Measurements from ENCODE around the gene MYD88. TPM values are rescaled to one million over a fixed set of nuclear protein-coding genes. Genes with fewer than 3 reads are reported as not detected.

Gene MYD88
- total RNA-seq, 1 experiment from 2014 or later = 17.7 TPM

DNA sequence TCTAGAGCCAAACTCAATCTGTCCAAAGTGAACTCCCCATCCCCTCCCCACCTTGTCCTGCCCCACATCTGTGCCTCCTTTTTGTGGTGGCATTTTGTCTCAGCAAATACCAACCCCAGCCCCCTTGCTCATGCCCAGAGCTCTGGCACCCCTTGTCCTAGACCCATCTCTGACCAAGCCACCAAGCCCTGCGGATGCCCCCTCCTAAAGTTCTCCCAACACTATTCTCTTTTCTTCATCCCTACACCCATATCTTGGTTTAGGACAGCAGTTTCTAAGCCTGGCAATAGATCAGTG lies 19.3 kb upstream of the MYD88 start:
- Histone ChIP-seq H3K27me3 (ENCODE audit: low read length) (no peaks in the 10 kb centered on the region), H4K20me1 (ENCODE audit: low read length) (no peaks in the 10 kb centered on the region), H2AFZ (ENCODE audit: low read length) (no peak overlapping the region), H3K4me2 (ENCODE audit: low read length) (no peak overlapping the region), H3K4me1 (ENCODE audit: insufficient read depth, low read length) (peaks cover 9% of the 10 kb centered on the region), H3K79me2 (ENCODE audit: low read length) (no peaks in the 10 kb centered on the region), H3K9me3 (ENCODE audit: low read length) (no peaks in the 10 kb centered on the region), H3K36me3 (ENCODE audit: low read depth, low read length) (peaks cover 38% of the 10 kb centered on the region), H3K27ac (ENCODE audit: low read length) (no peak overlapping the region), H3K4me3 (ENCODE audit: low read length) (no peak overlapping the region), H3K9me2 (replicated peaks; ENCODE audit: low read length) (no peaks in the 10 kb centered on the region), H3K9ac (ENCODE audit: low read length) (no peak overlapping the region), H3F3A (ENCODE audit: low read length, unreplicated experiment) (no peaks in the 10 kb centered on the region)
- ATAC-seq (no peak), DNase-seq (no peak)
- CTCF ChIA-PET = no interaction called here
- POLR2A ChIA-PET (ENCODE audit: unreplicated experiment) = no interaction called here
- no TSS peak for BruUV-seq (replicated peaks)
- intact Hi-C loops (cut with micrococcal nuclease) = loop anchor here (5.0 kb wide), 1 partner anchor 228 kb away; the partner anchor contains the start of gene XYLB
- TF ChIP-seq, protein P1, sequence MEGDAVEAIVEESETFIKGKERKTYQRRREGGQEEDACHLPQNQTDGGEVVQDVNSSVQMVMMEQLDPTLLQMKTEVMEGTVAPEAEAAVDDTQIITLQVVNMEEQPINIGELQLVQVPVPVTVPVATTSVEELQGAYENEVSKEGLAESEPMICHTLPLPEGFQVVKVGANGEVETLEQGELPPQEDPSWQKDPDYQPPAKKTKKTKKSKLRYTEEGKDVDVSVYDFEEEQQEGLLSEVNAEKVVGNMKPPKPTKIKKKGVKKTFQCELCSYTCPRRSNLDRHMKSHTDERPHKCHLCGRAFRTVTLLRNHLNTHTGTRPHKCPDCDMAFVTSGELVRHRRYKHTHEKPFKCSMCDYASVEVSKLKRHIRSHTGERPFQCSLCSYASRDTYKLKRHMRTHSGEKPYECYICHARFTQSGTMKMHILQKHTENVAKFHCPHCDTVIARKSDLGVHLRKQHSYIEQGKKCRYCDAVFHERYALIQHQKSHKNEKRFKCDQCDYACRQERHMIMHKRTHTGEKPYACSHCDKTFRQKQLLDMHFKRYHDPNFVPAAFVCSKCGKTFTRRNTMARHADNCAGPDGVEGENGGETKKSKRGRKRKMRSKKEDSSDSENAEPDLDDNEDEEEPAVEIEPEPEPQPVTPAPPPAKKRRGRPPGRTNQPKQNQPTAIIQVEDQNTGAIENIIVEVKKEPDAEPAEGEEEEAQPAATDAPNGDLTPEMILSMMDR (conservative IDR thresholded peaks at IDR 0.05; ENCODE audit: low read depth, low read length) = no peak
- TF ChIP-seq EZH2 (IDR thresholded peaks at IDR 0.05; ENCODE audit: low read length, unreplicated experiment) = no peak
- no peak for TF ChIP-seq EZH2phosphoT487 (IDR thresholded peaks at IDR 0.05; ENCODE audit: borderline replicate concordance, low read length)

GRCh38 chr3:38119821-38120692 lies 18.4 kb upstream of the MYD88 start:
- no peak for TF ChIP-seq EZH2phosphoT487 (IDR thresholded peaks at IDR 0.05; ENCODE audit: borderline replicate concordance, low read length)
- TF ChIP-seq EZH2 (IDR thresholded peaks at IDR 0.05; ENCODE audit: low read length, unreplicated experiment) = no peak
- TF ChIP-seq, protein P1 (conservative IDR thresholded peaks at IDR 0.05; ENCODE audit: low read depth, low read length) = no peak
- no peaks in the 10 kb centered on the region for H3K79me2 ChIP-seq (ENCODE audit: low read length)
- no peak overlapping the region for H2AFZ ChIP-seq (ENCODE audit: low read length)
- H3K27ac ChIP-seq (ENCODE audit: low read length) = no peak overlapping the region
- H4K20me1 ChIP-seq (ENCODE audit: low read length) = no peaks in the 10 kb centered on the region
- ATAC-seq (no peak), DNase-seq (no peak)
- no peaks in the 10 kb centered on the region for H3K9me3 ChIP-seq (ENCODE audit: low read length)
- H3K4me3 ChIP-seq (ENCODE audit: low read length) = no peak overlapping the region
- CTCF ChIA-PET = no interaction called here
- no peaks in the 10 kb centered on the region for H3K9me2 ChIP-seq (replicated peaks; ENCODE audit: low read length)
- POLR2A ChIA-PET (ENCODE audit: unreplicated experiment) = no interaction called here
- no peak overlapping the region for H3K9ac ChIP-seq (ENCODE audit: low read length)
- intact Hi-C loops (cut with micrococcal nuclease) = loop anchor here (5.0 kb wide), 1 partner anchor 227 kb away; the partner anchor contains the start of gene XYLB
- H3K4me1 ChIP-seq (ENCODE audit: insufficient read depth, low read length) = peaks cover 17% of the 10 kb centered on the region
- no TSS peak for BruUV-seq (replicated peaks)
- H3F3A ChIP-seq (ENCODE audit: low read length, unreplicated experiment) = peaks cover 2% of the 10 kb centered on the region
- H3K4me2 ChIP-seq (ENCODE audit: low read length) = no peak overlapping the region
- no peaks in the 10 kb centered on the region for H3K27me3 ChIP-seq (ENCODE audit: low read length)
- H3K36me3 ChIP-seq (ENCODE audit: low read depth, low read length) = peaks cover 42% of the 10 kb centered on the region

All from PC-3 (cell line).